Measurements from ENCODE around the gene POM121C.
"Not testable (repeated sequence)": the region's sequence is repeated elsewhere in the genome, so short reads cannot be mapped to it uniquely, and the experiment has no call there.

POM121C gene

DNA sequence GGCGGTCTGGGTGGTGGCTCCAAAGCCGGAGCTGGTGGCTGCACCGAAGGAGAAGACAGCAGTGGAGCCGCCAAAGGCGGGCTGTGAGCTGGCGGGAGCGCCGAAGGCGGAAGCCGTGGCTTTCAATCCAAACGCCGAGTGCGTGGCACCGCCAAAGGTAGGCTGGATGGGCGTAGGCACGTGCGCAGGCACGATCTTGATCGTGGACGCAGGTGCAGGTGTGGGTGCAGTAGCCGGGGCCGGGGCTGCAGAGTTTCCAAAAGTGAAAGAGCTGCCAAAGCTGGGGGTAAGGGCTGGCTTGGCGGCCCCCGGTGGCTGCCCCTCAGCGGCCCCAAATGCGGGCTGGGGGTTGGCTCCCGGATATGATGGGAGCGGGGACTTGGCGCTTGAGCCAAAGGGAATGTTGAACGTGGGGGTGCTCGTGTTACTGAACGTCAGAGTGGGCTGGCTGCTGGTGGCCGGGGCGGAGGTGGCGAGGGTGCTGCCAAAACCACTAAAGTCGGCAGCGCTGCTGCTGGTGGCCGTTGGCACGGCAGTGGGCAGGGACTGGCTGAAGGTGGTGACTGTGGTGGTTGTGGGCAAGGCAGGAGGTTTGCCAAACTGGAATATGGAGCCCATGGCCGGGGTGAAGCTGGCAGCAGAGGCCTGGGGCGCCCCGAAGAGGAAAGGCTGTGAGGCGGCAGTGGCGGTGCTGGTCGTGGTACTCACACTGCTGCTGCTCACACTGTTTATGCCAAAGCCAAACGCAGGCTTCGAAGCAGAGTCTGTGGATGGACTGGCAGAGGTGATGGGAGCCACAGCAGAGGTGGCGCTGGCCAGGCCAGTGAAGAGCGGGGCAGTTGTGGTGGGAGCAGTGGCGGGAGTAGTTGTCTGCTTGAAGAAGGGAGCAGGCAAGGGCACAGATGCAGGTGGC lies 64.0 kb downstream of the POM121C start:
- DNase-seq, result not testable (repeated sequence)

DNA sequence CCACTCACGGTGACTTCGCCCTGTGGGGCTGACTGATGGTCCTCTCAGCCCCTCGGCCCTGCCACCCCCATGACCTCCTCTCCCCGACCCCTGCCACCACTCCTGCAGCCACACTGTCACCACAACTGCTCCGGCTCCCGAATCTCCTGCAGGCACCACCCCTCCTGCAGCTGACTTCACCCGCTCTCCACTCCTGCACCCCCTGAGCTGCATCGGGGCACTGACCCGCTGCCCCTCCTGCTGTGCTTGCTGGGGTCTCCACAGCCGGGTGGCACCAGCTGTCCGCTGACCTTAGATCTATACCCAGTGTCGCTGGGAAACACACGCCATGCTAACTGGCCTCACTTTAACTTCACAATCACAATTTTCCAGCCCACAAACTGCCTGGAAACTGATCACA lies 65.9 kb downstream of the POM121C start:
- DNase-seq, result not testable (repeated sequence)

DNA sequence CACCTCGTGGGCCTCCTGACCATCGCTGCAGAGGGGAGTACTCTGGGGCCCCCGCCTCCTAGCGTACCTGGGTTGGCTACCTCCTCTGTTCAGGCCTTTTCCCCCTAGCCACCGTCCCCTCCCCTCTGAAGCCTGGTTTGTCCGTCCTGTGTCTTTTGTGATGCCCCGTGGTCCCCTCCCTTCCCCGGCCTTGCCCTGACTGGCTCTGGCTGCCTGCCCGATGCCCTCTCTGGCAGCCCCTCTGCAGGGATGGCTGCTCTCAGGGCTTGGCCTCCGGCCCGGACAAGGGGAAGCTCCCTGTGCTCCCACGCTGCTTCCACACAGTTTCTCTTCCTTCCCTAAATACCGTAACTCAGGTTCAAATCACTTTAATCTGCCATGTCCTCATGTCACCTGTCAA lies 66.4 kb downstream of the POM121C start:
- not testable (repeated sequence) for DNase-seq

DNA sequence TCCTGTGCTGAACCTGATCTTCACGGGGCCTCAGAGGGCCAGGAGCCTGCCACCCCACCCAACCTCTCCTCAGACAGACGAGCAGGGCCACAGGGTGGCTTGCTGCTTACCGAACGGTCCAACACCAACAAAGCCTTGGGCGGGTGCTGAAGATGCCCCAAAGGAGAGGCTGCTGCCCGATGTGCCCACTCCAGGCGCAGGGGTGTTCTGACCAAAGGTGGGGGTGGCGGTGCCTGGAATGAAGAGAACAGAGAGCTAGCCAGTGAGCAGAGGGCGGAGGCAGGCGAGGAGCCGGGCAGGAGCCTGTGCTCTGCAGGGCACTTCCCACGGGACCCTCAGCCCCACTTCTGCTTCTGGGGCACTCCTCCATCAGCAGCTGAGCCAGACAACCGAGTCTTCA lies 66.9 kb downstream of the POM121C start:
- not testable (repeated sequence) for DNase-seq

DNA sequence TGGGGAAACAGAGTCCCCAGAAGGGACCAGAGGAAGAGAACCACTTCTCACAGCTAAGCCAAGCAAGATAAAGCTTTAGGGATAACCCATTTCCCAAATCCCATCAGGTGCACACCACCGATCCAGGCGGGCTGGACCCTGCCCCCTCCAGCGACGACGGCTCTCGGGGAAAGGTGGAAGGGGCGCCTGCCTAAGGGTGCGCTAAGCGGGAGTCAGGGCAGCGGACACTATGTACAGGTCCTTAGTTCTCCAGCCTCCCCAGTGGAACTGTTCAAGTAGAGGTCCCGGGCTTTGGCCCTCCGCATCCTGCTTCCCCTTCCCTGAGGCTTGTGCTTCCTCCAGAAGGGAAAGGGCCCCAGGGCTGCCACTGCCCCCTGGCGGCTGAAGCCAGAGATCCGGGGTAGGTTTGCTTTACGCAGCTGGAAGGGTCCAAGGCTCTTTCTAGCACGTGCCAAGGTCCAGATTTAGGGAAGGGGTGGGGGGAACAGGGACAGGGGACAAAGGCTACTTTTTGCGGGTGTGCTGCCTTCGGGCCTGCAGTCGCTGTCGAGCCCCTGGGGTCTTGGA lies 67.7 kb downstream of the POM121C start:
- not testable (repeated sequence) for DNase-seq

DNA sequence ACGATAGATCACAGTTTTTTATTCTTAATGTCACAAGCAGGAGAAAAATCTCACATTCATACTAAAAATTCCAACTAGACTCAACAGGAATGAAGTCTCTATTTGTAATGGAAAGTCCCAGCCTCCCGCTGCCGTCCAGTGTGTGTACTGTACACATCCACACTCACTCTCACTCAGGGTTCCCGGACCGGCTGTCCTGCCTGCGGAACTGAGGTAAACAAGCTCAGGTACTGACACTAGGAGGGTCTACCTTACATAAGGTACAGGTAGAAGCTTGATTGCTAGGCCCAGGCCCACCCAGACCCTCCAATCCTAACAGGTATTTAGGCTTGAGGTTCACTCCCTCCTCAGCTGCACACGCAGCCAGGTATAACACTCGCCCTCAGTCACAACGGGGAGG lies 69.3 kb downstream of the POM121C start:
- not testable (repeated sequence) for DNase-seq

DNA sequence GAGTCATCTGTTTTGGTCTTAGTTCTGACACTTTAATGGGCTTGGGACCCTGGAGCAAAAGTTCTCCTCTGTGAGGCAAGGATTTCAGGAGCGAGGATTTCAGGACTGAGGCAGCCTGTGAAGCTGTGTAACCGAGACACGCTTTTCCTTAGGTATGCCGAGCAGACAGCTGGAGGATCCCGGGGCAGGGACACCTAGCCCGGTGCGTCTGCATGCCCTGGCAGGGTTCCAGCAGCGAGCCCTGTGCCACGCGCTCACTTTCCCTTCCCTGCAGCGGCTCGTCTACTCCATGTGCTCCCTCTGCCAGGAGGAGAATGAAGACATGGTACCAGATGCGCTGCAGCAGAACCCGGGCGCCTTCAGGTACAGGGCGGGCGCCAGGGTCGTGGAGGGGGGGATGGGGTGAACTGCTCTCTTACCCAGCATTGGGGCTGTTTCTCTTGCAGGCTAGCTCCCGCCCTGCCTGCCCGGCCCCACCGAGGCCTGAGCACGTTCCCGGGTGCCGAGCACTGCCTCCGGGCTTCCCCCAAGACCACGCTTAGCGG lies 70.2 kb downstream of the POM121C start:
- DNase-seq, result not testable (repeated sequence)

DNA sequence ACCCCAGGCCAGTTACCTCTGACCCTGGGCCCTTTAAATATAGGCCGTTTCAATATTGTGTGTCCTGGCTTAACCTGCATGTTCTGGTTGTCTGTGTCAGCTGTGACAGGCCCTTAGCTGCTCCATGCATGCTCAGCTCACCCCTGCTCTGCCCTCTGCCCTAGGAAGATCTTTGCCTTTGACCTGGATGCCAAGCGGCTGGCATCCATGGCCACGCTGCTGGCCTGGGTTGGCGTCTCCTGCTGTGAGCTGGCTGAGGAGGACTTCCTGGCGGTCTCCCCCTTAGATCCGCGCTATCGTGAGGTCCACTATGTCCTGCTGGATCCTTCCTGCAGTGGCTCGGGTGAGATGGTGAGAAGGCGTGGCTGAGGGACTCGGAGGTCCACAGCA lies 70.7 kb downstream of the POM121C start:
- DNase-seq, result not testable (repeated sequence)

DNA sequence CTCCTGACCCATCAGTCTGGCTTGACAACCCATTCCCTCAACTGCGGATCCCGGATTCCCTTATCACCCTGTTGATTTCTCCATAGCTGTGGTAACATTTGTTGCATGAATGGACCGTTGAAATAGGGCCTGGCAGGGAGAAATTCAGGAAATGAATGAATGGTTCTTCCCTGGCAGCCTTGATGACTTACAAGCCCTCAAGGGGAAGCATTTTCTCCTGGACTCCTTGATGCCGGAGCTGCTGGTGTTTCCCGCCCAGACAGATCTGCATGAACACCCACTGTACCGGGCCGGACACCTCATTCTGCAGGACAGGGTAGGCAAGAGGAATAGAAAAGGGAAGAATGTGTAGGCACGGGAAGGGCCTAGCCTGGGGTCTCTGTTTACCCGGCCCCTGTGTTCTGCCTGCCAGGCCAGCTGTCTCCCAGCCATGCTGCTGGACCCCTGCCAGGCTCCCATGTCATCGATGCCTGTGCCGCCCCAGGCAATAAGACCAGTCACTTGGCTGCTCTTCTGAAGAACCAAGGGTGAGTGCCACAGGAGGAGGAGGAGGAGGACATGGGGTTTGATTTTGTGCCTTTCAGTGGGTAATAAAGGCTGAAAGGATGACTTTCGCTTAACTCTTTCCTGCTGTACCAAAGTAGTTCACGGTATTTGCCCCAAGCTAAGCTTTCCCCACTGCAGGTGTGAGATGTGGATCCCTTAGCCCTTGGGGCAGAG lies 71.2 kb downstream of the POM121C start:
- DNase-seq, result not testable (repeated sequence)

DNA sequence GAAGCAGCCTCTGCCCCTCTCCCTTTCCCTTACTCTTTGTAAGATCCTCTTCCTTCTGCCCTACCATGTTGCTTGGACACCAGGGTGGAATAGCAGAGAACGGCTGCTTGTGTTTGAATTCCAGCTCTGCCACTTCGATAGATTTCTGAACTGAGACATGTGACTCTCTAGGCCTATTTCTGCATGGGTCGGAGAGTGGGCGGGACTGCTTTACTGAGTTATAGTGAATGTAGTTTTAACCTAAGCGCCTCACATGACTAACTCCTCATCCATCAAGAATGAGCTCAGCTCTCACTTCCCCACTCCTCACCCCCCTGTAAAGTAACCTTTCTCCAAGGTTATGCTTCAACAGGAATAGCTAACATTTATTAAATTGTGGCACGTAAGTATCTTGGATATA lies 71.9 kb downstream of the POM121C start:
- not testable (repeated sequence) for DNase-seq

DNA sequence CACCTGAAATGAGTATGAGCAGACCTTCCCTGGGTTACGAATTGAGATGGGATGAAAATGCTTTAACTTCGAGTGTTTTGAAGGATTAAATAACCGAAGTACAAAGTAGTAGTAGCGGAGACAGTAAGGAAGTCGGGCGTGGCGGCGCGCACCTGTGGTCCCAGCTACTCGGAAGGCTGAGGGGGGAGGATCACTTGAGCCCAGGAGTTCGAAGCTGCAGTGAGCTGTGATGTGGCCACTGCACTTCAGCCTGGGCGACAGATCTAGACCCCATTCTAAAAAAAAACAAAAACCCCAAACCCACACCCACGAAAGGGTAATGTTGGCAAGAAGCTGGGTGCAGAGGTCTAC lies 75.3 kb downstream of the POM121C start:
- DNase-seq, result not testable (repeated sequence)

DNA sequence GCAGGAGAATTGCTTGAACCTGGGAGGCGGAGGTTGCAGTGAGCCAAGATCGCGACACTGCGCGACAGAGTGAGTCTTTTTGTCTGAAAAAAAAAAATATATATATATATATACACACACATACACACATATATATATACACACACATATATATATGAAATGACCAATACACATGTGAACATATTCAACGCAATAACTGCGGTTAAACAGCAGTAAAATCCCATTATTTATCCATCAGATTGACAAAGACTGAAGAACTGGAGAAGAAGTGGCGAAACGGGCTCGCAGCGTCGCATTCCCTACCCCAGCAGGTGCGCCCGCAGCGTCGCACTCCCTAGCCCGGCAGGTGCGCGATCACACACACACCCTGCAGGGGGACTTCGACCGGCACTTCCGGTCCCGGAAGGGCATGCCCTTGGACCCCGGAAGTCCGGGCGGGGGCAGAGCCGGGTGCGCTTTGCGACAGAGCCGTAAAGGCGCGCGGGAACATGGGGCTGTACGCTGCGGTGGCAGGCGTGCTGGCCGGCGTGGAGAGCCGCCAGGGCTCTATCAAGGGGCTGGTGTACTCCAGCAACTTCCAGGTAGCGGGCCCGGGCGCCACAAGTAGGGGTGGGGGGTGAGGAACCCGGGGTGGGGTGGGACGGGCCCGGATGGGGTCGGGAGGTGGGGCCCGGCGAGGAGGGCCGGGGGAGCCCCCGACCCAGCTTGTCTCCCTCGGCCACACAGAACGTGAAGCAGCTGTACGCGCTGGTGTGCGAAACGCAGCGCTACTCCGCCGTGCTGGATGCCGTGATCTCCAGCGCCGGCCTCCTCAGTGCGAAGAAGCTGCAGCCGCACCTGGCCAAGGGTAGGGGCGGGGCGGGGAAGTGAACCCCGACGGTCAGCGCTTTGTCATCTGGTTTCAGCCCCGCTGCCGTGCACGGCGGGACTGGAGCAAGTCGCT lies 75.9 kb downstream of the POM121C start:
- not testable (repeated sequence) for DNase-seq

DNA sequence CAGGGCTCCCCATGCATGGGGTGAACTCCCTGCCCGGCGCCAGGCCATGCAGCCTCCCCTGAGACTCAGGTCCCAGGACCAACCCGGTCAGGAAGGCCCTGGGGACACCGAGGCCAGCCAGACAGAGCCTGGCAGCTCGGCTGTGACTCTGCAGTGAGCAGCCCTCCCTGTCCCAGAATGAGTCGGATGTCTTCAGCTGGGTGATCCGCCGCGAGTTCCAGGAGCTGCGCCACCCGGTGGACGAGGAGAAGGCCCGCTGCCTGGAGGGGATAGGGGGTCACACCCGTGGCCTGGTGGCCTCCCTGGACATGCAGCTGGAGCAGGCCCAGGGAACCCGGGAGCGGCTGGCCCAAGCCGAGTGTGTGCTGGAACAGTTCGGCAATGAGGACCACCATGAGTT lies 81.4 kb downstream of the POM121C start:
- not testable (repeated sequence) for DNase-seq

DNA sequence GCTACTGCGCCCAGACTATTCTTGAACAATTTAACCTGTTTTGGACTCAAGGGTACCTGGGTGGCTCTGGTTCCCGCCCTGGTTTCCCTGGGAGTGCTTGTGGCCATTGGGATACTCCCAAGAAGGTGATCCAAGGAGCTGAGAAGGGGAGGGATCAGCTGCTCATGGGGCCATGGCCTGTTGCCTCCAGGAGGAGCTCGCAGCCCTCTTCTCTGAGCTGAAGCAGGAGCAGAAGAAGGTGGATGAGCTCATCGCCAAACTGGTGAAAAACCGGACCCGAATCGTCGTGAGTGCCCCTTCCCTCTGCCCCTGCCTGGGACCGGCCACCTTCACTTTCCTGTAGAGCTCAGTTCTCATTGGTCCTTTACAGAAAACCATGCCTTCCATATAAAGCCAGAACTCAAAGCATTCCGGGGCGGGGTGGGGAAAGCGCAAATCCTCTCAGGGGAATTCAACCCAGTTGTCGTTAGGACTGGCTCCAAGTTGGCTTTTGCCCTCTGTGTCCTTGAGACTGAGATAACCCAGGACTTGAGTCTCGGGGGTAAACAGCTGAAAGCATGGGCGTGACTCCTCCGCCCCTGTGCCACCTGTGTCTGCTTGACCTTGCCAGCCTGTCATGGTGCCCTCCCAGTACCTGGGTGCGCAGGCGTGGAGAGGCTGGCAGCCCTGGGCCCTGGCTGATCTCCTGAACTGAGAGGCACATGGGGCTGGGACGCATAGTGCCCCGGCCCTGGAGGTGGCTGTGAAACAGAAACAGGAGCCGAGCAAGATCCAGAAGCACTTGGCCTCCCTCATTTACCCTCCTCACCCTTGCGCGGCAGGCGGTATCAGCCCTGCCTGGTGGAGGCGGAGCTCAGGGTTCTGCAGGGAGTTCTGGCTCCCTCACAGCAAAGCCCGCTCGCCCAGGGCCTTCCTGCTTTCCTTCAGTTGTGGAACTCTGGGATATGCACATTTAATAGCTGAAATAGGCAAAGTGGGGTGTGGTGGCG lies 82.3 kb downstream of the POM121C start:
- DNase-seq, result not testable (repeated sequence)

DNA sequence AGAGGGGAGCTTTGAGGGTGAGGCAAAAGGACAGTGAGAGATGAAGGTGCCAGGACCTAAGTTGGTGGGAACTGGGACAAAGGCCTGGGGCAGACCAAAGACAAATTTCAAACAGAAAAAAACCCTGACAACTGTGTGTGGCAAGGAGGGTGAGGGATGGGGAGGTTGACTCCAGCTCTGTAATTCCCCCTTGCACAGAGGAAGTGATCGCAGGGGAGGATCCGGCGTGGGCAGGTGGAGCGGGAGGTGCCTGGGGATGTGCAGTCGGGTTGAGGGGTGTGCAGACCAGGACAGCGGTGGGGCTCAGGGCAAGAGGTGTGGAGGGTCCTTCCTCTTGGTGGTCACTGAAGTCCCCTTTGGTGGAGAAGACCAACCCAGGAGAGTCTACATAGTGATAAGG lies 85.5 kb downstream of the POM121C start:
- DNase-seq, result not testable (repeated sequence)

DNA sequence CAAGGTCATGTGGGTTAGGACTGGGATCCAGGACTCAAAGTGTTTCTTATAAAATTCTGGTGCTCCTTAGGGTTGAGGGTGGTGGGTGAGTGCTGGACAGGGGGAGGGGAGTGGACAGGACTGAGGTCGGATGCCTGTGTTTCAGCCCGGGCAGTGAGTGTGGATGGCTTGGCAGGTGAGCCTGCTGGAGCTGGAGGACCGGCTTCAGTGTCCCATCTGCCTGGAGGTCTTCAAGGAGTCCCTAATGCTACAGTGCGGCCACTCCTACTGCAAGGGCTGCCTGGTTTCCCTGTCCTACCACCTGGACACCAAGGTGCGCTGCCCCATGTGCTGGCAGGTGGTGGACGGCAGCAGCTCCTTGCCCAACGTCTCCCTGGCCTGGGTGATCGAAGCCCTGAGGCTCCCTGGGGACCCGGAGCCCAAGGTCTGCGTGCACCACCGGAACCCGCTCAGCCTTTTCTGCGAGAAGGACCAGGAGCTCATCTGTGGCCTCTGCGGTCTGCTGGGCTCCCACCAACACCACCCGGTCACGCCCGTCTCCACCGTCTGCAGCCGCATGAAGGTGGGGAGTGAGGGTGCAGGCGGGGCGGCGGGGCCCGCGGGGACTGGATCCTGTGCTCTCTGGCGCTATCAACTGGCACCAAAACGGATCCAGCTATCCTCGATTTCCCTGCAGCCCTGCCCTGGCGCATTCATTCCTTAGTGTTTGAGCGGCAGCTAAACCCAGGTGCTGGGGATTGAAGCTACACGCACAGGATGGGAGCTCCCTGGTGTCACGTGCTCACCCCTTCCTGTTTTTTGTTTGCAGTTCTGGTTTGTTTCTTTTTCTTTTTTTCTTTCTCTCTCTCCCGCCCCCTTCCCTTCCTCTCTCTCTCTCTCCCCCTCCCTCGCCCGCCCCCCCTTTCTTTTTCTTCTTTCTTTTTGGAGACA lies 87.1 kb downstream of the POM121C start:
- not testable (repeated sequence) for DNase-seq

DNA sequence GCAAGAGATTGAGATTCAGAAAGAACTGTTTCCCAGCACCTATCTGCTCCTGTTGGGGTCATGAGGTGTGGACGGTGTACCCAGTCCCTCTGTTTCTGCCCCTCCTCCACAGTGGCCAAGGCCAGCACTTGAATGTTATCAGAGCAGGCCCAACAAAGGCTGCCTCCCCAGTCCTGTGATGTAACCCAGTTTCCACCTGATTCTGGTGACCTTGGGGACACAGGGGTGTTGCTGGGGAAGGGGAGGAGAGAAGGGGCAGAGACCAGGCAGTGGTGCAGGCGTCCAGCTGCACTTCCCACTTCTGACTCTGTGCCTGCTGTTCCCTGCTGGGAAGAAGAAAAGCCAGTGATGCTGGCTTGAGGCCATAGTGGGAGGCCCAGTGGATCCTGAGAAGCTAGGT lies 88.2 kb downstream of the POM121C start:
- not testable (repeated sequence) for DNase-seq

DNA sequence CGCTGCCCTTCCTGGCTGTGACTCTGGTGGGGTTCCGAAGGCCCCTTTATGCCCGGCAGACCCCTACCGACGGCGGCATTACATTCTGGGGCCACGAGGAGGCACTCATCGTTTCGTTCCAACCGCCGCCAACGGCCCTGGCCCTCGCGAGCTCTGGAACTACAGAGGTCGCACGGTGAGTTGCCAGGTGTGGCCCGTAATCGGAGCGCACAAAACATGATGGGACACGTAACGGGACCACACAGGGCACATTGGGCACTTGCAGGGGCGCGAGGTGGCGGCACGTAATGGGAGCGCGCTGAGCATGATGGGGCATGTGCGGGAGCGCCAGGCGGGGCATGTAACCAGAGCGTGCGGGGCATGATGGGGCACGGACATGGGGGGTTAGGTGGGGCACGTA lies 90.8 kb downstream of the POM121C start, which contains the start of gene TRIM73:
TSS of gene TRIM73 (plus strand) at position 301 of the 400 bp plus-strand sequence. CDS start 3,305 bp downstream, outside the sequence.
- DNase-seq, result not testable (repeated sequence)

DNA sequence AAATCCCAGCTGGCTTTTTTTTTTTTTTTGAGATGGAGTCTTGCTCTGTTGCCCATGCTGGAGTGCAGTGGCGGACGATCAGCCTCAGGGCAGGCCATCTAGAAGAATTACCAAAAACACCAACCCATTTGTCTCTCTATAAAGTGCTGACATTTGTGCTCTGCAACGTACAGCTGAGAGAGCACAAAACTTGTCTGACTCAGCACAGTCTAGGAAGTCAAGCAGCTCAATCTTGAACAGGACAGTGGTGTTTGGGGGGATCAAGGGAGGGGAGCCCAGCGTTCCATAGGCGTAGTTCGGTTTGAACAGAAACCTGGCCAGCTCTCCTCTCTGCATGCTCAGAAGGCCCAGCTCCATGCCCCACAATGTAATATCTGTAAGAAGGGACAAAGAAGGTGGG lies 92.9 kb downstream of the POM121C start:
- DNase-seq, result not testable (repeated sequence)

Data from NCI-H345 (cell line).